HEK293T (cell line): Measurements from ENCODE around the gene TMEM11.

Experiments
- CTCF ChIA-PET: fragments of 350-600 bp; formaldehyde crosslinking; extraction: SDS; loops from one replicate; lab custom pipeline; 2021; ENCODE audit warnings: antibody characterized with exemption, inconsistent platforms; lab: Yijun Ruan, JAX
- POLR2A ChIA-PET: fragments of 350-600 bp; formaldehyde crosslinking; extraction: SDS; loops from one replicate; lab custom pipeline; 2020; ENCODE audit warnings: antibody characterized with exemption, inconsistent platforms; lab: Yijun Ruan, JAX
- DNase-seq: peaks from one replicate; pipeline ENCODE4 v3.0.0; 2012; ENCODE audit warnings: mixed read lengths; ENCODE audit errors: extremely low spot score
- ARNT ChIP-seq: fragments of 450-650 bp; IDR thresholded peaks from 2 replicates; pipeline ENCODE4 v1.6.1; 2017; ENCODE audit warnings: mild to moderate bottlenecking
- BHLHE40 ChIP-seq: fragments of 450-650 bp; IDR thresholded peaks from 2 replicates; pipeline ENCODE4 v1.6.1; 2016; ENCODE audit warnings: mild to moderate bottlenecking, moderate library complexity, borderline replicate concordance
- CTBP1 ChIP-seq: fragments of 450-650 bp; IDR thresholded peaks from 2 replicates; pipeline ENCODE4 v1.6.1; 2016; ENCODE audit warnings: borderline replicate concordance
- ELF4 ChIP-seq: fragments of 450-650 bp; IDR thresholded peaks from 2 replicates; pipeline ENCODE4 v1.6.1; 2017; ENCODE audit warnings: antibody characterized with exemption
- FOXA1 ChIP-seq: fragments of 450-650 bp; IDR thresholded peaks from 2 replicates; pipeline ENCODE4 v1.6.1; 2016; ENCODE audit warnings: mild to moderate bottlenecking
- FOXK2 ChIP-seq: fragments of 450-650 bp; IDR thresholded peaks from 2 replicates; pipeline ENCODE4 v1.6.1; 2016; ENCODE audit warnings: mild to moderate bottlenecking
- FOXM1 ChIP-seq: fragments of 450-650 bp; IDR thresholded peaks from 2 replicates; pipeline ENCODE4 v1.6.1; 2017; ENCODE audit warnings: mild to moderate bottlenecking, borderline replicate concordance
- HDGF ChIP-seq: fragments of 450-650 bp; IDR thresholded peaks from 2 replicates; pipeline ENCODE4 v1.6.1; 2017; ENCODE audit warnings: antibody characterized with exemption, borderline replicate concordance
- L3MBTL2 ChIP-seq: fragments of 450-650 bp; conservative IDR thresholded peaks from 2 replicates; pipeline ENCODE4 v1.6.1; 2016; ENCODE audit warnings: mild to moderate bottlenecking
- LEF1 ChIP-seq: fragments of 450-650 bp; IDR thresholded peaks from 2 replicates; pipeline ENCODE4 v1.6.1; 2017; ENCODE audit warnings: mild to moderate bottlenecking, borderline replicate concordance
- NFRKB ChIP-seq: fragments of 450-650 bp; IDR thresholded peaks from 2 replicates; pipeline ENCODE4 v1.6.1; 2016; ENCODE audit warnings: mild to moderate bottlenecking, moderate library complexity
- SP1 ChIP-seq: fragments of 450-650 bp; IDR thresholded peaks from 2 replicates; pipeline ENCODE4 v1.6.1; 2017
- SUZ12 ChIP-seq: fragments of 450-650 bp; IDR thresholded peaks from 2 replicates; pipeline ENCODE4 v1.6.1; 2016; ENCODE audit warnings: mild to moderate bottlenecking
- TARDBP ChIP-seq: fragments of 450-650 bp; IDR thresholded peaks from 2 replicates; pipeline ENCODE4 v1.6.1; 2016
- ZNF384 ChIP-seq: fragments of 450-650 bp; IDR thresholded peaks from 2 replicates; pipeline ENCODE4 v1.6.1; 2016
- TF ChIP-seq, protein P1 (sequence below): fragments of 450-650 bp; IDR thresholded peaks from 2 replicates; pipeline ENCODE4 v1.6.1; 2016

The TMEM11 gene

DNA sequence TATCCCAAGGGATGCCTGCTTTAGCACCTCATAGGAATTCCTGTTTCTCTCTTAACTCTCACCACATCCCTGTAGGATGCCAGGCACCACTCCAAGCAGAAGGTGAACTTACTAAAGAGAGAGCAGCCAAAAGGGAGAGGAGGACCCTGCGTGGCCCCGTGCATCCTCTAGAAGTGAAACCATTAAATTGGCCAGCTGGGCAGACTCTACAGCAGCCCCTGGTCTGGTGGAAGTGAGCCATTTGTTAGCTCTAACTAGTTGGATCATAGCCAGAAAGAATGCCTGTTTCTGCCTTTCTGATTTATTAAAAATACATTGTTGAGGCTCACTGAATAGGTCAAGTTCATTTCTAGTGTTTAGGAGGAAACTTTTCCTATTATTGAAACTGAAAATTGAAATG, 22.3 kb downstream of the TMEM11 start:
- CTCF ChIA-PET = no interaction called here
- TF ChIP-seq CTBP1 (no peak), L3MBTL2 (no peak), BHLHE40 (no peak), TARDBP (no peak), FOXM1 (no peak)
- POLR2A ChIA-PET = no interaction called here
- DNase-seq = no peak

DNA sequence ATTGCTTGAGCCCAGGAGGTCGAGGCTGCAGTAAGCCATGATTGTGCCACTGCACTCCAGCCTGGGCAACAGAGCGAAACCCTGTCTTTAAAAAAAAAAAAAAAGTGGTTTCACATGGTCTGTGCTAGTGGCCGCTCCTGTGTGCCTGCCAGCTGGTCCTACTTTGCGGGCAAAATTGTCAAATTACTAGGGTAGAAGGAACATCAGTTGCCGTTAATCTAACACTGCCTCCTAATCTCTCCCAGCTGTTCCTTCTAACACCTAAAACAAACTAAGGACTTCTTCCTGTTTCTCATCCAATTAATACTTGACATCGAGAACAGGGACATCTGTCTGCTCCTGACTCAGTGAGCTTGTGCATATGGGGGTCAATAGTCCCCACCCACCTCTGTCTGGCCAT, 23.9 kb downstream of the TMEM11 start:
- no peak for DNase-seq
- CTCF ChIA-PET = no interaction called here
- no peak for TF ChIP-seq HDGF
- TF ChIP-seq NFRKB = no peak
- no peak for TF ChIP-seq L3MBTL2
- TF ChIP-seq, protein P1, sequence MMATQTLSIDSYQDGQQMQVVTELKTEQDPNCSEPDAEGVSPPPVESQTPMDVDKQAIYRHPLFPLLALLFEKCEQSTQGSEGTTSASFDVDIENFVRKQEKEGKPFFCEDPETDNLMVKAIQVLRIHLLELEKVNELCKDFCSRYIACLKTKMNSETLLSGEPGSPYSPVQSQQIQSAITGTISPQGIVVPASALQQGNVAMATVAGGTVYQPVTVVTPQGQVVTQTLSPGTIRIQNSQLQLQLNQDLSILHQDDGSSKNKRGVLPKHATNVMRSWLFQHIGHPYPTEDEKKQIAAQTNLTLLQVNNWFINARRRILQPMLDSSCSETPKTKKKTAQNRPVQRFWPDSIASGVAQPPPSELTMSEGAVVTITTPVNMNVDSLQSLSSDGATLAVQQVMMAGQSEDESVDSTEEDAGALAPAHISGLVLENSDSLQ = no peak
- no peak for TF ChIP-seq SUZ12
- no peak for TF ChIP-seq CTBP1
- TF ChIP-seq FOXK2 = no peak
- TF ChIP-seq TARDBP = no peak
- TF ChIP-seq FOXM1 = no peak
- TF ChIP-seq ARNT = no peak
- TF ChIP-seq LEF1 = no peak
- POLR2A ChIA-PET = no interaction called here

DNA sequence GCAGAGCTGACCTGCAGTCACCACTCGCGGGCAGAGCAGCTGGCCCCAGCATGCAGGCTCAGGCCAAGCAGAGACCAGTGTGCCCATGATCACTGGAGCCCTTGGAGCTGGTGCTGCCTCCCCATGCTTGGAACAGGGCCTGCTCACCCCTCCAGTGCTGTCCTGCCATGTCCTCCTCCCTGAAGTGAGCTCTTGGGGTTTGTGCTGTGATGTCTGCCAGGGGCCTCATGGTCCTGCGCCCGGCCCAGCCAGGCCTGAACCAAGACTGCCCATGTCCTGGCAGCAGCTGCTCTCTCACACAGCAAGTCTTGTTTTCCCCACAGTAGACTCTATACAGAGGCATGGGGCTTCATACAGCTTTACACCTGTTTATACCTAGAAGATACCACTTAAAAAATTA, 24.6 kb downstream of the TMEM11 start:
- no peak for TF ChIP-seq CTBP1
- TF ChIP-seq SUZ12 = no peak
- no peak for TF ChIP-seq ARNT
- TF ChIP-seq HDGF = no peak
- no peak for TF ChIP-seq BHLHE40
- TF ChIP-seq FOXM1 = no peak
- DNase-seq = no peak
- ChIA-PET CTCF (no interaction called here), POLR2A (no interaction called here)

DNA sequence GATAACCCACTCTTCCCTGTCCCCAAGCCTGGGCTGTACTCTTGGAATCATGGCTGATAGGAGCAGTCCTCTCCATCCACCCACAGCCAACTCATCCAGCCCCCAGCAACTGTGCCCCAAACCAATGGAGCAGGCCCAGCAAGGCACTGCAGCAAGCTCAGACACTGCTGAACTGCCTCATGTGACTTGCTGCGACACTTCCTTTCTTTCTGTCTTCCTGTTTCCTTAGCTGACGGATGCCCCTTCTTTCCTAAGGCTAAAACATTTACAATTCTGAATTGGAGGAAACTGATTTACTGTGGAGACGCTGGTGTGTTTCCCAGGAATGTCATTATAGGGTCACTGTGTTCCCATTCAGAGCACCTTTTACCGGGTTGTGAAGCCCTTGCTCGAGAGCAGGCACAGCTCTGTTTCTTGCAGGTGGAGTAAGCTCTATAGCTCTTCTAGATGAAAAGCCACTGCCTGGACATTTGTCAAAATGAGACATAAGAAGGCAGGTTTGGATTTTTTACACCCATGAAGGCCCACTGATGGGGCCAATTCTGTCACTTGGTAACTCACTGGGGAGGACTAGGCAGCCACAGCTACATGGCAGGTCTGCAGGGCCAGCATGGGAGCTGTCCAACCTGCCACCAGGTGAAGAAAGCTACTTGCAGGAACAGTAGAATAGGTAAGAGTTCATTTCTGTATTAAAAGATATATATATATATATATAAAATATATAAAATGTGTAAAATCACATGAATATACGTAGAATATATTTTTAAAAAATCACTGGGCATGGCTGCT, 27.4 kb downstream of the TMEM11 start:
- no peak for DNase-seq
- TF ChIP-seq SUZ12 (no peak), L3MBTL2 (no peak), FOXK2 (no peak), FOXA1 (no peak), HDGF (no peak), TARDBP (no peak), CTBP1 (no peak), NFRKB (no peak), ZNF384 (no peak), FOXM1 (no peak), LEF1 (no peak), ARNT (no peak)
- POLR2A ChIA-PET = no interaction called here
- CTCF ChIA-PET = no interaction called here

DNA sequence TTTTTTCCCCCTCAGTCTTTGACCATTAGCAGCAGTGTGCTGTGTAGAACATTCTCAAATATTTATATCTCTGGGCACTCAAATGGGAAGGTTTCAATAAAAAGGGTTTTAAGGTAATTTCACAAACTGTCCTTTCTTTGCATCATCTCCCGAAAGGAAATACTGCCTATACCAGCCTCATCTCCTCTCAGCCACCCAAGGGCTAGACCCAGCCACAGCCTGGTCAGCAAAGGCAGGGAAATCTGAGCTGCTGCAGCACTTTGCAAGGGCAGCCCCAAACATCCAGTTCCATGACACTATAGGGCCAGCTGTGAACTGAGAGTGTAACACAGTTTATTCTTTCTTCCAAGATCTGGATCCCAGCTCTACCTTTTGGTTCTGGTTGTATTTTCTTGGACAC, 28.9 kb downstream of the TMEM11 start:
- ChIA-PET CTCF (no interaction called here), POLR2A (no interaction called here)
- no peak for DNase-seq
- TF ChIP-seq ZNF384 (no peak), FOXA1 (no peak), HDGF (no peak), NFRKB (no peak), CTBP1 (no peak), SP1 (no peak), ARNT (no peak)

DNA sequence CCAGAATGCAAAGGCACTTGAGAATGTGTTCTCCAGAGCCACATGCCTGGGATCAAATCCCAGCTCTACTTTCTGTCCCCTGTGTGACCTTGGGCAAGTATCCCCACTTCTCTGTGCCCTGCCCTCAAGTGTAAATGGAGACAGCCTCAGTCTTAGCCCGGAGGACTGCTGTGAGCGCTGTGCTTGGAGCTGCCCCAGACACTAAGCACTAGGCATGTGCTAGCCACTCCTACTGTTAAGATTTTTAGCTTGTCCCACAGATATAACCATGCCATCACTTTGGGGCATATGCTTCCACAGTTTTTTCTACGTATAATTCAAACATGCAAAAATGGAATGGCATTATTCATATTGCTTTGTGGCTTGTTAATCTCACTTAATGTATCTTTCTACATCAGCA, 29.4 kb downstream of the TMEM11 start:
- no peak for TF ChIP-seq FOXK2
- TF ChIP-seq ZNF384 = no peak
- TF ChIP-seq SUZ12 = no peak
- no peak for TF ChIP-seq FOXM1
- TF ChIP-seq LEF1 = no peak
- TF ChIP-seq HDGF = no peak
- ChIA-PET CTCF (no interaction called here), POLR2A (no interaction called here)
- no peak for DNase-seq

DNA sequence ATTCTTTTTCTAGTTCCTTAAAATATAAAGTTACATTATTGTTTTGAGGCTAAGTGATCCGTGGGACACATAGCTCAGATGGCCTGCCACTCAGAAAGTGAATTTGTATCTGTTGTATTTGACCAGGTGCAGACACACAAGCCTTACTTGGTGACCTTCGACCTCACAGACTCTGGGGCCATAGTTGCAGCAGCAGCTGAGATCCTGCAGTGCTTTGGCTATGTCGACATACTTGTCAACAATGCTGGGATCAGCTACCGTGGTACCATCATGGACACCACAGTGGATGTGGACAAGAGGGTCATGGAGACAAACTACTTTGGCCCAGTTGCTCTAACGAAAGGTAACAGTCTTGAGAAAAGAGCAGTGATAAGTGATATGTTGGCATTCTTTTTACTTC, 30.5 kb downstream of the TMEM11 start:
- TF ChIP-seq CTBP1 (no peak), ELF4 (no peak), BHLHE40 (no peak), ARNT (no peak), TARDBP (no peak), SUZ12 (no peak), FOXM1 (no peak), FOXA1 (no peak), NFRKB (no peak), SP1 (no peak), L3MBTL2 (no peak), FOXK2 (no peak), ZNF384 (no peak), HDGF (no peak), LEF1 (no peak)
- TF ChIP-seq, protein P1 = no peak
- DNase-seq = no peak
- ChIA-PET POLR2A (no interaction called here), CTCF (no interaction called here)
